Gastroesophageal sphincter (tissue), 4 donors: ENCODE measurements around the gene CASQ2. TPM values are rescaled to one million over a fixed set of nuclear protein-coding genes. Genes with fewer than 3 reads are reported as not detected.

ENCODE experiments used
- ATAC-seq: fragments of 150-250 bp; one replicate; pipeline ENCODE4 v1.9.1; 2016; ENCODE audit warnings: mild to moderate bottlenecking, moderate library complexity
- H3K27ac ChIP-seq, 4 donors: fragments of 200-600 bp; sonication (generic) in 3 of 4; 1 replicate in 3 of 4; 2 replicates in 1 of 4; pipeline ENCODE4 v1.5.1; 2016 to 2019
- H3K27me3 ChIP-seq: fragments of 200-600 bp; sonication (generic); one replicate; pipeline ENCODE4 v1.5.1; 2019
- H3K36me3 ChIP-seq, 2 donors: fragments of 200-600 bp; sonication (generic); one replicate each; pipeline ENCODE4 v1.5.1; 2019; ENCODE audit warnings: control low read depth in 1 of 2
- H3K4me1 ChIP-seq, 3 donors: fragments of 200-600 bp; sonication (generic); 1 replicate in 2 of 3; 2 replicates in 1 of 3; pipeline ENCODE4 v1.5.1; 2016 to 2019; ENCODE audit warnings: control low read depth in 2 of 3
- H3K4me3 ChIP-seq, 2 donors: fragments of 200-600 bp; sonication (generic); one replicate each; pipeline ENCODE4 v1.5.1; 2019; ENCODE audit warnings: mild to moderate bottlenecking in 1 of 2, moderate library complexity in 1 of 2
- H3K9me3 ChIP-seq, 3 donors: fragments of 200-600 bp; sonication (generic); one replicate each; pipeline ENCODE4 v1.5.1; 2017 to 2019; ENCODE audit warnings: control low read depth in 2 of 3
- EP300 ChIP-seq: sonication (generic); formaldehyde crosslinking; IDR thresholded peaks from one replicate; pipeline ENCODE4 v1.6.1; 2017; ENCODE audit warnings: antibody characterized with exemption, mild to moderate bottlenecking
- POLR2A ChIP-seq, 2 donors: fragments of 450-650 bp; IDR thresholded peaks; one replicate each; pipeline ENCODE4 v1.6.1; 2017; ENCODE audit warnings: antibody characterized with exemption in 2 of 2, mild to moderate bottlenecking in 2 of 2, moderate library complexity in 1 of 2
- POLR2AphosphoS5 ChIP-seq: sonication (generic); formaldehyde crosslinking; IDR thresholded peaks from one replicate; pipeline ENCODE4 v1.6.1; 2017; ENCODE audit warnings: antibody characterized with exemption
- WGBS, 2 donors: methylation state at CpG; one replicate each; pipeline ENCODE4 v1.1.5; 2018; ENCODE audit warnings: low coverage in 1 of 2; 5-methylcytosine and 5-hydroxymethylcytosine counted together
- total RNA-seq, 4 donors: library from RNA; depleted of rRNA; stranded (reverse); fragments of >200 nt; gene quantifications; one replicate each; pipeline ENCODE4 v1.1.0, GENCODE V29; 2016
- TF ChIP-seq, protein P1 (sequence below), 4 experiments: fragments of 200-600 bp in 2 of 4; fragments of 450-650 bp in 2 of 4; sonication (generic) in 1 of 4; IDR thresholded peaks; one replicate each; pipeline ENCODE4 v1.5.1; 2017 to 2019; ENCODE audit warnings: antibody characterized with exemption in 4 of 4, mild to moderate bottlenecking in 2 of 4, moderate library complexity in 2 of 4

Gene CASQ2
- total RNA-seq, 4 donors from 2014 or later = 86.2 to 147 (median 133) TPM

DNA sequence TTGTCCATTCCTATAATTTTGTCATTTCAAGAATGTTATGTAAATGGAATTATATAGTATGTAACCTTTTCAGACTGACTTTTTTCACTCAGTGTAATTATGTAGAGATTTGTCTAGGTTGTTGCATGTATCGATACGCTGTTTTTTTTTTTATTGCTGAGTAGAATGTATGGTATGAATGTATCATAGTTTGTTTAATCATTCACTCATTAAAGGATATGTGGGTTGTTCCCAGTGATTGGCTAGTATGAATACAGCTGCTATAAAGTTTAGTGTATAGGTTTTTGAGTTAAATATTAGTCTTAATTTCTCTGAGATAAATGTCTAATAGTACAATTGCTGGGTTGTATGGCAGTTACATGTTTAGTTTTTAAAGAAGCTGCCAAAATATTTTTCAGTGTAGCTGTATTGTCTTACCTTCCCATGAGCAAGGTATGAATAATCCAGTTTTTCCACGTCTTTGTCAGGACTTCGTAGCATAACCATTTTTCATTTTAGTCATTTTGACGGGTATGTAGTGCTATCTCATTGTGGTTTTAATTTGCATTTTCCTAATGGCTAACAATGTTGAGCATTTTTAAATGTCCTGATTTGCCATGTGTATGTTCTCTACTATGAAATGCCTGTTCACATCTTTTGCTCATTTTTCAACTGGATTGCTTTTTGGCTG lies 22.4 kb downstream of the CASQ2 start:
- Histone ChIP-seq H3K4me1 (peaks cover 0 to 34% (median 11%) of the 10 kb centered on the region in 3 donors), H3K9me3 (no peaks in the 10 kb centered on the region), H3K27ac (peak overlapping the region in 1 of 4 donors; percentile 9), H3K36me3 (peaks cover 0 to 6% of the 10 kb centered on the region in 2 donors), H3K4me3 (no peak overlapping the region), H3K27me3 (no peaks in the 10 kb centered on the region)
- TF ChIP-seq POLR2AphosphoS5 = no peak
- TF ChIP-seq, protein P1, sequence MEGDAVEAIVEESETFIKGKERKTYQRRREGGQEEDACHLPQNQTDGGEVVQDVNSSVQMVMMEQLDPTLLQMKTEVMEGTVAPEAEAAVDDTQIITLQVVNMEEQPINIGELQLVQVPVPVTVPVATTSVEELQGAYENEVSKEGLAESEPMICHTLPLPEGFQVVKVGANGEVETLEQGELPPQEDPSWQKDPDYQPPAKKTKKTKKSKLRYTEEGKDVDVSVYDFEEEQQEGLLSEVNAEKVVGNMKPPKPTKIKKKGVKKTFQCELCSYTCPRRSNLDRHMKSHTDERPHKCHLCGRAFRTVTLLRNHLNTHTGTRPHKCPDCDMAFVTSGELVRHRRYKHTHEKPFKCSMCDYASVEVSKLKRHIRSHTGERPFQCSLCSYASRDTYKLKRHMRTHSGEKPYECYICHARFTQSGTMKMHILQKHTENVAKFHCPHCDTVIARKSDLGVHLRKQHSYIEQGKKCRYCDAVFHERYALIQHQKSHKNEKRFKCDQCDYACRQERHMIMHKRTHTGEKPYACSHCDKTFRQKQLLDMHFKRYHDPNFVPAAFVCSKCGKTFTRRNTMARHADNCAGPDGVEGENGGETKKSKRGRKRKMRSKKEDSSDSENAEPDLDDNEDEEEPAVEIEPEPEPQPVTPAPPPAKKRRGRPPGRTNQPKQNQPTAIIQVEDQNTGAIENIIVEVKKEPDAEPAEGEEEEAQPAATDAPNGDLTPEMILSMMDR (IDR thresholded peaks at IDR 0.05) = no peak
- no peak for TF ChIP-seq EP300
- TF ChIP-seq POLR2A (IDR thresholded peaks at IDR 0.05) = no peak
- WGBS, 2 donors = 64 to 75% methylated on average over 4 to 5 of the region's 5 CpGs
- no peak for ATAC-seq

DNA sequence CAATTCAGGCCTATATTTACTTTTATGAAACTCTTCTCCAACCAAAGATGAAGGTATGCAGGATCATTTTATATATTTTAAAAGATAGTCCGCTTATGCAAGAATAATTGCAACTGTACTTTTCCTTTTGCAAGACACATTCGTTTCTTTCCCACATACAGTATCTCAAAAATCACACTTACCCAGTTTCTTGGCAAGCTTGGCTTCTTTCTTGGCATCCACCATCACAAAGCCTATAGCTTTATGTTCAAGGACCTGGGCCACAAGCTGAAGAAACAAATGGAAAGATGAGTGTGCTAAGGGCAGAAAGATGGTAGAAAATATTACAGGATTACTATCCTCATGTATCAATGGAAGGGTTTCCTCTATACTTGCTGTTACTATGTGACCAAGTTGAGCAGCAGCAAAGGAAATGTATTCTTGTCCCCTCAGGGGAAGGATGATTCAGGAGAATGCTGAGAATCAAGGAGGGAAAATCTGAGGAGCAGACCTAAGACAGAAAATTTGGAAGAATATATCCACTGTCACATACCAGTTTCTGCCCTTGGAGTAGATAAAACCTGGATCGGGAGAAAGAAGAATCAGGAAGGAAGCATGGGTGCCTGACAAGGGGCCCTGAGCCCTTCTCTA lies 23.8 kb downstream of the CASQ2 start:
- no peaks in the 10 kb centered on the region for H3K27me3 ChIP-seq
- no peaks in the 10 kb centered on the region for H3K9me3 ChIP-seq
- H3K4me3 ChIP-seq = no peak overlapping the region
- H3K36me3 ChIP-seq = peaks cover 0 to 18% of the 10 kb centered on the region in 2 donors
- no peak overlapping the region for H3K27ac ChIP-seq
- no peak for ATAC-seq
- H3K4me1 ChIP-seq = peaks cover 0 to 20% (median 11%) of the 10 kb centered on the region in 3 donors
- WGBS, 2 donors = 74 to 84% methylated on average over 3 of the region's 3 CpGs
- no peak for TF ChIP-seq POLR2A (IDR thresholded peaks at IDR 0.05)
- TF ChIP-seq POLR2AphosphoS5 = no peak
- TF ChIP-seq, protein P1 (IDR thresholded peaks at IDR 0.05) = no peak
- no peak for TF ChIP-seq EP300

DNA sequence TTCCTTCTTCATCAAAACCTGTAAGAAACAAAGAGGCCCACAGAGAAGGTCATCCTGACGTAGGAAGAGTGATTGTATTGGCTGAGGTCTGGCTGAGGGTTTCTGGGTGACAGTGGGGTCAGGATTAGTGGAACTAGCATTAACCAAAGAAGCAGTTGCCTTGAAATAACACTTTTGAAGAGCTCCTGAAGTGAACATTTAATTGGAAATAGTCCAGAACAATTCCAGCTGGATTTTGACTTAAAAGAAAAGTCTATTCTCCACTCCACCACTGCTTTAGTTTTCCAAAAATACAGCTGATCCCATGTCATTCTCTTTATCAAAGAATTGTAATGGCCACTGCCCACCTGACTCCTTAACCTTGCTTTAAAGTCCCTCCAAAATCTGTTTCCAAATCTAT lies 27.7 kb downstream of the CASQ2 start:
- TF ChIP-seq POLR2AphosphoS5 = no peak
- no peak for TF ChIP-seq POLR2A (IDR thresholded peaks at IDR 0.05)
- no peak for TF ChIP-seq EP300
- ATAC-seq = no peak
- Histone ChIP-seq H3K4me1 (no peaks in the 10 kb centered on the region), H3K36me3 (peaks cover 0 to 40% of the 10 kb centered on the region in 2 donors), H3K27ac (no peak overlapping the region), H3K4me3 (no peak overlapping the region), H3K9me3 (no peaks in the 10 kb centered on the region), H3K27me3 (no peaks in the 10 kb centered on the region)
- WGBS, 2 donors = 40 to 50% methylated on average over 1 of the region's 1 CpG

DNA sequence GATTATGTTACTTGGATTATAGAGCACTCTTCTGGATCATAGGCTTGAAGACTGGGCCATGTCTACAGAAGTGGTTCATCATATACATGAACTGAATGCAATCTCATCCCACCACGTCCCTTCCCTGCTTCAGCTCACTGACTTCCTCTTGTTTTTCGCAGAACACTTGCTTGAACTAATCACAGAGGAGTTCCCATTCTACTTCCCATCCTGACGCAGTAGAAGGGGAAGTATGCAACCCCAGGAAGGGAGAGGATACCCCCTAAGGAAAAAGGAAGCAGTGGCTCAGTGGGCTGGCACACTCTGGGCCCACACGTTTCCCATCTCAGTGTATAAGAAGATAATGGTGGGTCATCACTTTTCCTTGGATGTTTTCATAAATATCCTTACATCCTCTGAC lies 36.2 kb downstream of the CASQ2 start:
- no peak overlapping the region for H3K27ac ChIP-seq
- TF ChIP-seq POLR2AphosphoS5 = no peak
- no peak for TF ChIP-seq POLR2A (IDR thresholded peaks at IDR 0.05)
- TF ChIP-seq, protein P1 (IDR thresholded peaks at IDR 0.05) = no peak
- no peak for TF ChIP-seq EP300
- H3K27me3 ChIP-seq = no peaks in the 10 kb centered on the region
- H3K9me3 ChIP-seq = no peaks in the 10 kb centered on the region
- peaks cover 0 to 29% of the 10 kb centered on the region in 2 donors for H3K36me3 ChIP-seq
- 39 to 94% methylated on average over 3 to 4 of the region's 4 CpGs for WGBS, 2 donors
- ATAC-seq = no peak
- no peak overlapping the region for H3K4me3 ChIP-seq
- H3K4me1 ChIP-seq = peaks cover 0 to 14% (median 2%) of the 10 kb centered on the region in 3 donors

DNA sequence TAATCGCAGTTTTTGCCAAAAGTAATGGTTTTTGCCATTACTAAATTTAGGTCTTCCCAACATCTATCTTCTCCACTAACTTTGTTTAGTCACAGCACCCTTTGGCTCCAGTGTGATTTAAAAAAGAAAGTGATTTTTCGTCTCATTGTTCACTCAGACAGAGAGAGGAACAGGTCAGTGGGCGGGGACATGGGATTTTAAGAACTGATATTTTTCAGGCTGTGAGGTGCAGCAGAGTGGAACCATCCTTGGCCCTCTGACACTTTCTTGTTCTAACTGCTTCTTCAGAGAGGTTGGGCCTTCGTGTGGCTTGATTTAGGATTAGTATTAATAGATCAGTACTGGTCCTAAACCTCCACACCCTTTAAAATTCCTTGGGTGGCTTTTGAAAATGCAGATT lies 38.8 kb downstream of the CASQ2 start:
- TF ChIP-seq, protein P1 (IDR thresholded peaks at IDR 0.05) = no peak
- TF ChIP-seq POLR2AphosphoS5 (no peak), POLR2A (IDR thresholded peaks at IDR 0.05) (no peak), EP300 (no peak)
- Histone ChIP-seq H3K9me3 (no peaks in the 10 kb centered on the region), H3K36me3 (peaks cover 0 to 43% of the 10 kb centered on the region in 2 donors), H3K27me3 (no peaks in the 10 kb centered on the region), H3K4me1 (peaks cover 0 to 36% (median 3%) of the 10 kb centered on the region in 3 donors), H3K27ac (no peak overlapping the region), H3K4me3 (no peak overlapping the region)
- 94% methylated on average over 4 of the region's 4 CpGs for WGBS, 2 donors
- no peak for ATAC-seq
